ENCODE results near the gene AKNAD1.

DNA sequence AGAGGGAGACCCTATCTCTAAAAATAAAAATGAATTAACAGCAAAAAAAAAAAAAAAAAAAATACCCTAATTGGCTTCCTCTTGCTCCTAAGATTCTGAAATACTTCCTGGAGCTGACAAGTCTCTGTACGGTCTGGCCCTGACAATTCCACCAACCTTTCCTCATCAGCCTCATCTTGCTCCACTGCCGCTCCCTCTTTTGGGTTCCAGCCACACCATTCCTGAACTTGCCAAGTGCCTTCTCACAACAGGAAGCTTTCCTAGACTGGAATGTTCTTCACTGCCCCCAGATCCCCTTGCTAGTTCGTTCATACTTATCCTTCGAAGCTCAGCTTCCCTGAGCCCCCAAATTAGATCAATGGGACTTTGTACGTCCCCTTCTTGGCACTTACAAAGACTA, 37.0 kb downstream of the AKNAD1 start:
- TF ChIP-seq, protein P1, sequence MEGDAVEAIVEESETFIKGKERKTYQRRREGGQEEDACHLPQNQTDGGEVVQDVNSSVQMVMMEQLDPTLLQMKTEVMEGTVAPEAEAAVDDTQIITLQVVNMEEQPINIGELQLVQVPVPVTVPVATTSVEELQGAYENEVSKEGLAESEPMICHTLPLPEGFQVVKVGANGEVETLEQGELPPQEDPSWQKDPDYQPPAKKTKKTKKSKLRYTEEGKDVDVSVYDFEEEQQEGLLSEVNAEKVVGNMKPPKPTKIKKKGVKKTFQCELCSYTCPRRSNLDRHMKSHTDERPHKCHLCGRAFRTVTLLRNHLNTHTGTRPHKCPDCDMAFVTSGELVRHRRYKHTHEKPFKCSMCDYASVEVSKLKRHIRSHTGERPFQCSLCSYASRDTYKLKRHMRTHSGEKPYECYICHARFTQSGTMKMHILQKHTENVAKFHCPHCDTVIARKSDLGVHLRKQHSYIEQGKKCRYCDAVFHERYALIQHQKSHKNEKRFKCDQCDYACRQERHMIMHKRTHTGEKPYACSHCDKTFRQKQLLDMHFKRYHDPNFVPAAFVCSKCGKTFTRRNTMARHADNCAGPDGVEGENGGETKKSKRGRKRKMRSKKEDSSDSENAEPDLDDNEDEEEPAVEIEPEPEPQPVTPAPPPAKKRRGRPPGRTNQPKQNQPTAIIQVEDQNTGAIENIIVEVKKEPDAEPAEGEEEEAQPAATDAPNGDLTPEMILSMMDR (IDR thresholded peaks at IDR 0.05), result no peak
- no peak for TF ChIP-seq POLR2AphosphoS5 (IDR thresholded peaks at IDR 0.05)
- TF ChIP-seq POLR2A (IDR thresholded peaks at IDR 0.05), result no peak
- no peak for TF ChIP-seq EP300 (IDR thresholded peaks at IDR 0.05)

All from stomach (tissue), 4 donors.